Small intestine (tissue), 7 donors: ENCODE measurements around the gene CRAMP1. TPM values are rescaled to one million over a fixed set of nuclear protein-coding genes. Genes with fewer than 3 reads are reported as not detected.

Source experiments
- DNase-seq, 2 donors: peaks; one replicate each; pipeline versions ENCODE4 v3.0.0 to v3.0.0-alpha.2; 2013
- FAIRE-seq: peaks from 2 replicates; lab custom pipeline; 2012; peaks lifted over from hg19 to GRCh38; lab: Jason Lieb, UNC
- H3K27ac ChIP-seq, 3 donors: one replicate each; pipeline ENCODE4 v1.5.1; 2013; ENCODE audit warnings: low read length in 2 of 3, mild to moderate bottlenecking in 2 of 3, control low read depth in 1 of 3, inconsistent platforms in 1 of 3, low read depth in 1 of 3, moderate library complexity in 1 of 3
- H3K27me3 ChIP-seq, 3 donors: one replicate each; pipeline ENCODE4 v1.6.1; 2013; ENCODE audit warnings: low read length in 3 of 3, inconsistent platforms in 1 of 3; ENCODE audit not compliant: control insufficient read depth in 3 of 3, insufficient read depth in 3 of 3
- H3K36me3 ChIP-seq, 3 donors: one replicate each; pipeline ENCODE4 v1.6.1; 2013; ENCODE audit warnings: low read length in 3 of 3, inconsistent platforms in 1 of 3, low read depth in 1 of 3, mild to moderate bottlenecking in 1 of 3, moderate library complexity in 1 of 3; ENCODE audit not compliant: control insufficient read depth in 3 of 3, insufficient read depth in 2 of 3
- H3K4me1 ChIP-seq, 3 donors: one replicate each; pipeline ENCODE4 v1.6.1; 2013; ENCODE audit warnings: low read length in 2 of 3, inconsistent platforms in 1 of 3, low read depth in 1 of 3, mild to moderate bottlenecking in 1 of 3, moderate library complexity in 1 of 3; ENCODE audit not compliant: control insufficient read depth in 3 of 3, insufficient read depth in 2 of 3
- H3K4me3 ChIP-seq, 3 donors: one replicate each; pipeline ENCODE4 v1.5.1; 2013; ENCODE audit warnings: low read length in 3 of 3, control low read depth in 1 of 3, inconsistent platforms in 1 of 3, low read depth in 1 of 3, mild to moderate bottlenecking in 1 of 3, moderate library complexity in 1 of 3
- H3K9me3 ChIP-seq, 2 donors: one replicate each; pipeline ENCODE4 v1.6.1; 2013; ENCODE audit warnings: low read depth in 1 of 2, low read length in 1 of 2; ENCODE audit not compliant: control insufficient read depth in 2 of 2, insufficient read depth in 1 of 2
- WGBS, 3 donors: extraction: QIAGEN DNeasy Blood & Tissue Kit; methylation state at CpG; one replicate each; pipeline ENCODE4 v1.1.7; 2013; 5-methylcytosine and 5-hydroxymethylcytosine counted together
- polyA plus RNA-seq, 4 donors: library from polyadenylated mRNA; stranded (reverse) in 3 of 4; unstranded in 1 of 4; fragments of 200-250 nt in 3 of 4; fragments of 120-200 nt in 1 of 4; gene quantifications; one replicate each; pipeline versions ENCODE4 v1.2.1 to v1.2.3, GENCODE V29; 2013
- donor health status: healthy with polysubstance abuse.
- donor health status: control.
- donor health status: control.
- donor health status: Bipolar disorder and iron deficiency.
- donor health status: healthy.

Gene CRAMP1
- polyA plus RNA-seq, 4 donors = 2.4 to 18.3 (median 8.3) TPM

DNA sequence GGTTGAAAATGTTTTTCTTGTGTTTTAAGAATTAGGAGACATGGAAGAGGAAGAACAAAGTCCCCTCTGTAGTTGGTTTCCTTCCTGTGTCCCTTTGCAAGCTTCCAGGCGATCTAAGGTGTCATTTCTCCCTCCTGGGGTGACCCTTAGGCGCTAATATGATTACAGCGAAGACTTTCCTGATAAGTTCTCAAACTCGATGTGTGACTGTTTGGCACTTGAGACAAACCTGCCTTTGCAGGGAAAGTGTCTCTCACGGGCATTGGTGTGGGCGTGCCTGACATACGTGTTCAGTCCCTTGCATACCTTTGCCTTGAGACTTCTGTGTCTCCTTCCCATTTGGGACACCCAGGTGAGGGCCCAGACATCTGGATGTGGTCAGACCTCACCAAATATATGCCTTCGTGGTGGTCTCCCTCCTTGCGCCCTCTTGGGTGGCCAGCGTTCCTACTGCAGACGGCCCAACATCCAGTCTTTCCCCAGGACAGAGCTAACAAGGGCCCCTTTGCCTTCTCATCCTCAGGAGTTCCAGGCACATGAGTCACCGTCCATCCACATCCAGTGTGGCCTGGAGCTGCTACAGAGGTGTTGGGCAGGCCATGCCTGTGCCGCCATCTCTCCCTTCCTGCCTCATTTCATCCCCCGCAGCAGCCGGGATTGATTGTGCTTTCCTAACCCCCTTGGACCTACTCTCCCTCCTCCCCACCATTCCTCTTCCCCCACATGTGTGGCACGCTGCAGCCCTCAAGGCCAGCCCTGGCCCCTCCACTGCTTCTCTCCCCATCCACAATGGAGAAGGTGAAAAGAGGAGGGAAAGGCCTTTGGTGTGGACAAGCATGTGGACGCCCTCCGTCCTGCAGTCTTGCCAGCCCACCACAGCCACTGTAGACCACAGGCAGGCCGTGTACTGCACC, 62.8 kb downstream of the CRAMP1 start:
- no peak overlapping the region for H3K27ac ChIP-seq
- peaks cover 0 to 9% (median 0%) of the 10 kb centered on the region in 3 donors for H3K4me1 ChIP-seq
- H3K36me3 ChIP-seq = peaks cover 8 to 67% (median 11%) of the 10 kb centered on the region in 3 donors
- no peaks in the 10 kb centered on the region for H3K9me3 ChIP-seq
- FAIRE-seq = no peak
- 91 to 94% (median 93%) methylated on average over 19 of the region's 19 CpGs for WGBS, 3 donors
- H3K27me3 ChIP-seq = no peaks in the 10 kb centered on the region
- no peak for DNase-seq
- H3K4me3 ChIP-seq = no peak overlapping the region

DNA sequence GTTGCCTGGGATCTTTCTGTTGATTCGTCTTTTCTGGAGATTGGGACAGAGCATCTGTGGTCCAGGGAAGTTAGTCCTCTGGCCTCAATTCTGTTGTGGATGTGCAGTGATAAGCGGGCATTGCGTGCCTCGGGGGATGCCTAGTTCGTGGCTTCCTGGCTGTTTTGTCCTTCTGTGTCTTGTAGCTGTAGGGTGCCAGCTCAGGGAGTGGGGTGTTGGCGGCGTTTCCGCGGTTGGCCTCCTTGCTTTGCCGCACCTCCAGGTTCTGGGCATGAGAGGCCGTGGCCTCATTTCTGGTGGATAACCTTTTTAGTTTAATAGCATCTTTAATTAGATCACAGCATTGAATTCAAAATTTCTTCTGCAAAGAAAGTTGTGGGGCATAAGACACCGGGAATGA, 64.5 kb downstream of the CRAMP1 start:
- DNase-seq (no peak), FAIRE-seq (no peak)
- H3K36me3 ChIP-seq = peaks cover 5 to 59% (median 6%) of the 10 kb centered on the region in 3 donors
- H3K27me3 ChIP-seq = no peaks in the 10 kb centered on the region
- H3K9me3 ChIP-seq = no peaks in the 10 kb centered on the region
- WGBS, 3 donors = 94 to 97% (median 94%) methylated on average over 12 of the region's 12 CpGs
- no peak overlapping the region for H3K27ac ChIP-seq
- H3K4me1 ChIP-seq = peaks cover 0 to 9% (median 0%) of the 10 kb centered on the region in 3 donors
- H3K4me3 ChIP-seq = no peak overlapping the region

DNA sequence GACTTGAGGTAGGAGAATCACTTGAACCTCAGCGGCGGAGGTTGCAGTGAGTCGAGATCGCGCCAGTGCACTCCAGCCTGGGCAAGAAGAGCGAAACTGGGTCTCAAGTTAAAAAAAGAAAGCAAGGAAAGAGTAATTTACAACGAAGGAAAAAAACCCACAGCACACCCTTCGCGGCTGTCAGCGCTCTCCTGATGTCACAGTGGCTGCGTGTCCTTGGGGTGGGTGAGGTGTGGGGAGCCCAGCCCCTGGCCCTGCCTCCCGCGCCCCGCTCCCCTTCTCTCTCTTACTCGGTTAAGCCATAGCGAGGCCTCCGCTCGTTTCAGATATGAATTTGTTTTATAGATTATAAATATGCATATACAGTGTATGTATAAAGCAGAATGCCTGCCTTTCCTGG, 65.2 kb downstream of the CRAMP1 start:
- Histone ChIP-seq H3K27ac (no peak overlapping the region), H3K9me3 (no peaks in the 10 kb centered on the region), H3K4me3 (peak overlapping the region in 1 of 3 donors; percentile 22), H3K4me1 (peaks cover 0 to 9% (median 0%) of the 10 kb centered on the region in 3 donors), H3K36me3 (peaks cover 2 to 52% (median 6%) of the 10 kb centered on the region in 3 donors), H3K27me3 (no peaks in the 10 kb centered on the region)
- no peak for DNase-seq
- FAIRE-seq = no peak
- WGBS, 3 donors = 86 to 90% (median 87%) methylated on average over 18 of the region's 18 CpGs

DNA sequence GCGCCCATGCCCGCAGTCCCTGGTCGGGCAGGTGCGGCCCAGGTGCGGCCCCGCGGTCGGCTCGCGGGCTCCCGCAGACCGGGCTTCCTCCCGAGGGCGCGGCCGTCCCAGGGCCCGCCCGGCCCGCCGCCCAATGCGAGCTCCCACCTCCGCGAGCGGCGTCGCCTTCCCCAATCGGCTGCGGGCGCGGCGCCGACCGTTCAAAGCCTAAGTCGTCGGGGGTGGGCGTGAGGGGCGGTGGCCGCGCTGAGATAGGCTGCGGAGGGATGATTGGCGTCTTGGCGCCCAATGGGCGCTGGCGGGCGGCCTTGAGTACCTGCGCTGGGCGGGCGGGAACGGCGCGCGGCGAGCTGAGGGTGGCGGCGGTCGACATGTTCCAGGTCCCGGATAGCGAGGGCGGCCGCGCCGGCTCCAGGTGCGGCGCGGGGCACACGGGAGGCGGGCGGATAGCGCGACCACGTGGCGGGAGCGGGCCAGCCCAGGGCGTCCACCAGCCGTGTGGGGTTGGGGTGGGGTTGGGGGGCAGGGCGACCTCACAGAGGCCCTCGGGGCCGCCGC, 65.9 kb downstream of the CRAMP1 start, which contains the start of gene JPT2:
Gene JPT2 (plus strand): TSS at position 338 of the 558 bp plus-strand sequence. CDS start 34 bp downstream, at position 372.
- no peak for FAIRE-seq
- peak within 1 kb of the TSS; percentile 63 to 83 (median 68) for H3K4me3 ChIP-seq

DNA sequence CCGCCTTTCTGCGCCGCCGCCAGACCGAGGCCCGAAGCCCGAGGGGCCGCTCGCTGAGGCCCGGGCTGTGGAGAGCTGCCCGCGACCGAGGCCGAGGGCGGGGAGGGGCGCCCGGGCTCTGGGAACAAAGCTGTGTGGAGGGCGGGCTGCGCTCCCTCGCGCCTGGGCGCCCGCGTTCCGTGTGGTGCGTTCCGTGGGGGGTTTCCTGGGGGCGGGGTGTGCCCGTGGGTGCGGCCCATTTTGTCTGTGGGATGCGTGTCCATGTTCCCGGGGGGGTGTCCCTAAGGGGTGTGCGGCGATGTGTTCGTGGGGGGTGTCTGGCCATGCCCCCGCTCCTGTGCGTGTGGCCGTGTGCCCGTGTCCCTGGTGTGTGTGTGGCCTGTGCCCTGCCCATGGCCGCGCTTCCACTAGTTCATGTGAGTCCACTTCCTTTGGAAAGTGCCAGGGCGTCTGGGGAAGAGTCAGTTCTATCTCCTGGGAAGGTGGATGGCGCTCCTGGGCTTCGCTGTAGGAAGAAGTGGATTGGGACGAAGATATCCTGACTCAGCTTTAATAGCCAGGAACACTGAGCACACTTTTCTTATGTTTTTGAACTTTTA, 66.4 kb downstream of the CRAMP1 start:
- 0 to 1% (median 1%) methylated on average over 31 to 45 of the region's 45 CpGs for WGBS, 3 donors
- DNase-seq (peak; percentile 63 to 67), FAIRE-seq (no peak)

More for the DNA sequence above, 65.9 kb downstream of the CRAMP1 start, which contains the start of gene JPT2:
- peak within 1 kb of the TSS in 2 of 3 donors; percentile 66 to 73 for H3K27ac ChIP-seq
- H3K36me3 ChIP-seq = peaks cover 2 to 48% (median 6%) of the 10 kb centered on the region in 3 donors
- no peaks in the 10 kb centered on the region for H3K9me3 ChIP-seq
- 0 to 1% (median 1%) methylated on average over 64 to 79 of the region's 79 CpGs for WGBS, 3 donors
- peak; percentile 98 to 100 for DNase-seq
- H3K4me1 ChIP-seq = peaks cover 0 to 9% (median 0%) of the 10 kb centered on the region in 3 donors
- no peaks in the 10 kb centered on the region for H3K27me3 ChIP-seq

DNA sequence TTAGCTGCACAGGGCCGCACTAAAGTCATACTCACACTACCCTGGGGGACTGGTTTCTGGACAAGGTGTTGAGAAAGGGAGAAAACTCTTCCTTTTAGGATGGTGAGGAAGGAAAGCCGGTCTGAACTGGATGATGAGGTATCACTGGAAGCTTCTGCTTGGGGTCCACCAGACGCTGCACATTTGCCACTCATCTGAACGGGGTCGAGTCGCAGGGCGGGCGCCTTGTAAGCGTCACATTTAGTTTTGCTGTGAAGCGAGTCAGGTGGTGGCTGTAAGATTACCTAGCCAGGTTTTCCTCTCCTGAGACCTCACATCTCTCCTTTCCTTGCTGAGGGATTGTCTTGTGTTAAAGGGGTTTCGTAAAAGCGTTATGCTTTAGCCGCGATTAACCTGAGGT, 68.2 kb downstream of the CRAMP1 start:
- no peaks in the 10 kb centered on the region for H3K9me3 ChIP-seq
- H3K27me3 ChIP-seq = no peaks in the 10 kb centered on the region
- H3K4me1 ChIP-seq = peaks cover 0 to 9% (median 0%) of the 10 kb centered on the region in 3 donors
- peaks cover 0 to 32% (median 2%) of the 10 kb centered on the region in 3 donors for H3K36me3 ChIP-seq
- no peak overlapping the region for H3K4me3 ChIP-seq
- FAIRE-seq (no peak), DNase-seq (no peak)
- 92 to 94% (median 93%) methylated on average over 14 of the region's 14 CpGs for WGBS, 3 donors
- H3K27ac ChIP-seq = no peak overlapping the region

More for the DNA sequence above, 66.4 kb downstream of the CRAMP1 start:
- Histone ChIP-seq H3K36me3 (peaks cover 2 to 45% (median 3%) of the 10 kb centered on the region in 3 donors), H3K4me3 (peak overlapping the region; percentile 63 to 83 (median 68)), H3K27me3 (no peaks in the 10 kb centered on the region), H3K4me1 (peaks cover 0 to 9% (median 0%) of the 10 kb centered on the region in 3 donors), H3K27ac (peak overlapping the region in 2 of 3 donors; percentile 66 to 73), H3K9me3 (no peaks in the 10 kb centered on the region)

DNA sequence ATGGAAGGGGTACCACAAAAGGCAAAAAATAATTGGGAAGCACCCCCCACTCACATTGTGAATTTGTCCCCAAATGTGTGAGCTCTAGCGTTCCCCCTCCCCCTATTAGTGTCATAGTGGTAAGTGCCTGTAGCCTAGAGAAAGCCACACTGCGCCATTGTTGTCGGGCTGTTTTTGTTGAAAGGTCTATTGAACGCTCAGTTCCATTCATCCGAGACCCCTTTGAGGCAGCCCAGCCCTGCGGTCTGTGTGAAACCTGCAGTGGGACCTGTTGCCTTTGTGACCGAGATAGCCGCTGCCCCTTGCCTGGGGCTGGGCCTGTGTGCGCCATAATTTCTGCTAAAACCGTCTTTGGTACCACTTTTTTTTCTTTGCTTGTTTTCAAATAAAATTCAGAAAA, 68.9 kb downstream of the CRAMP1 start:
- H3K9me3 ChIP-seq = no peaks in the 10 kb centered on the region
- DNase-seq (no peak), FAIRE-seq (no peak)
- H3K27me3 ChIP-seq = no peaks in the 10 kb centered on the region
- H3K4me1 ChIP-seq = peaks cover 0 to 9% (median 0%) of the 10 kb centered on the region in 3 donors
- WGBS, 3 donors = 93 to 96% (median 95%) methylated on average over 10 of the region's 10 CpGs
- no peak overlapping the region for H3K4me3 ChIP-seq
- H3K36me3 ChIP-seq = peaks cover 0 to 31% (median 0%) of the 10 kb centered on the region in 3 donors
- no peak overlapping the region for H3K27ac ChIP-seq
